Caco-2 (cell line): ENCODE data around the gene TXLNG. TPM values are rescaled to one million over a fixed set of nuclear protein-coding genes. Genes with fewer than 3 reads are reported as not detected.

Source experiments
- BruUV-seq: library from RNA; stranded (reverse); fragments of 400-500 nt; replicated peaks from 2 replicates; lab custom pipeline; 2021; lab: Mats Ljungman, UMichigan
- CTCF ChIA-PET: fragments of 300-600 bp; sonication (Branson Sonifier 250); formaldehyde crosslinking; loops from one replicate; lab custom pipeline; 2022; ENCODE audit warnings: antibody characterized with exemption; lab: Charles Lee
- POLR2A ChIA-PET: fragments of 300-600 bp; sonication (Branson Sonifier 250); formaldehyde crosslinking; loops from one replicate; lab custom pipeline; 2022; ENCODE audit warnings: antibody characterized with exemption; lab: Charles Lee
- DNase-seq, 2 experiments: peaks; one replicate each; pipeline versions ENCODE4 v3.0.0 to v3.0.0-alpha.2; 2020 to 2022
- H3K27me3 ChIP-seq: replicated peaks from 2 replicates; pipeline ENCODE4 v1.6.0; 2011; ENCODE audit warnings: low read length; ENCODE audit not compliant: control insufficient read depth, insufficient read depth
- H3K36me3 ChIP-seq: 2 replicates; pipeline ENCODE4 v1.5.1; 2011; ENCODE audit warnings: low read length; ENCODE audit not compliant: control insufficient read depth, insufficient read depth
- H3K4me1 ChIP-seq: fragments of 250-450 bp; sonication (Bioruptor Pico); 2 replicates; pipeline ENCODE4 v1.5.1; 2020; ENCODE audit warnings: mild to moderate bottlenecking
- H3K4me3 ChIP-seq: 2 replicates; pipeline ENCODE4 v1.5.1; 2011; ENCODE audit warnings: low read depth, mild to moderate bottlenecking, control low read depth, low read length
- H3K9me3 ChIP-seq: fragments of 250-450 bp; sonication (Bioruptor Pico); 2 replicates; pipeline ENCODE4 v1.5.1; 2020; ENCODE audit warnings: mild to moderate bottlenecking, moderate library complexity
- H3K27ac Mint-ChIP-seq: one replicate; pipeline ENCODE4 v1.8.0; 2022; ENCODE audit warnings: mixed read lengths; ENCODE audit not compliant: unreplicated experiment
- H3K27me3 Mint-ChIP-seq: one replicate; pipeline ENCODE4 v1.8.0; 2022; ENCODE audit warnings: mixed read lengths; ENCODE audit not compliant: insufficient read depth, unreplicated experiment
- H3K36me3 Mint-ChIP-seq: one replicate; pipeline ENCODE4 v1.8.0; 2022; ENCODE audit warnings: mild to moderate bottlenecking, mixed read lengths; ENCODE audit not compliant: insufficient read depth, unreplicated experiment
- H3K4me1 Mint-ChIP-seq: one replicate; pipeline ENCODE4 v1.8.0; 2022; ENCODE audit warnings: low read depth, mixed read lengths; ENCODE audit not compliant: unreplicated experiment
- H3K4me3 Mint-ChIP-seq: one replicate; pipeline ENCODE4 v1.8.0; 2022; ENCODE audit warnings: mild to moderate bottlenecking, moderate library complexity, mixed read lengths; ENCODE audit not compliant: unreplicated experiment
- H3K9me3 Mint-ChIP-seq: one replicate; pipeline ENCODE4 v1.8.0; 2022; ENCODE audit warnings: mixed read lengths; ENCODE audit not compliant: unreplicated experiment
- CTCF ChIP-seq, 2 experiments: fragments of 200-600 bp in 1 of 2; IDR thresholded peaks; 1 replicate in 1 of 2; 2 replicates in 1 of 2; pipeline versions ENCODE4 v1.5.1 to v1.8.0; 2011 to 2022; ENCODE audit warnings: antibody characterized with exemption in 1 of 2, control low read depth in 1 of 2, inconsistent platforms in 1 of 2, low read depth in 1 of 2, low read length in 1 of 2, mild to moderate bottlenecking in 1 of 2, moderate library complexity in 1 of 2; ENCODE audit not compliant: insufficient read depth in 1 of 2, severe bottlenecking in 1 of 2, unreplicated experiment in 1 of 2
- intact Hi-C: fragments of 100-400 bp; cut with micrococcal nuclease; formaldehyde crosslinking; loops from one replicate; pipeline ENCODE4 v1.10.0; 2022; ENCODE audit not compliant: unreplicated experiment
- total RNA-seq: library from RNA; stranded (reverse); gene quantifications from 2 replicates; pipeline ENCODE4 v1.2.3, GENCODE V29; 2022

The TXLNG gene
- total RNA-seq, 1 experiment from 2014 or later, result 18.3 TPM

DNA sequence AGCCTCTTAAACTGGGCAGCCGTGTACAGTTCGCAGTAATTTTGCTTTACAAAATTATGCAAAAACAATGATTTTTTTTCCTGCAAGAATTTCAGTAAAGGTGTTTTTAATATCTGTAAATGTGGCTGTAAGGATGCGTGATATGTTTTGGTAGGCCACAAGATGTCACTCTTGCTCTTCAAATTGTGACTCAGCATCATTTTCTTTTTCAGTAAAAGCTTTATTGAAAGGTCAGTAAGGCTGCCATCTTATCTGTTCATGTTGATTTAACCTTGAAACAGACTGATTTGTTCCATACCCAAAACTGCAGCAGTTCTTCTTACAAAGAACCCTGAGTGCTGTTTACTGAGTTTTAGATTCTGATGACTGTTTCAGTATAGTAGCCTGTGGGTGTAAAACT lies 39.9 kb downstream of the TXLNG start:
- no peaks in the 10 kb centered on the region for H3K9me3 ChIP-seq
- CTCF ChIA-PET, result interaction anchor here (0.7 to 1.0 kb wide), 3 partner anchors 13 to 220 kb away, joined by 3 to 9 read pairs (median 4); no protein-coding TSS in a partner anchor
- POLR2A ChIA-PET, result no interaction called here
- H3K4me1 ChIP-seq, result no peaks in the 10 kb centered on the region
- intact Hi-C loops, result no loop called here
- Mint-ChIP-seq H3K4me3 (no peak overlapping the region), H3K4me1 (no peaks in the 10 kb centered on the region), H3K27me3 (no peaks in the 10 kb centered on the region), H3K27ac (no peak overlapping the region), H3K9me3 (no peaks in the 10 kb centered on the region), H3K36me3 (peaks cover 19% of the 10 kb centered on the region)
- no peaks in the 10 kb centered on the region for H3K36me3 ChIP-seq
- H3K27me3 ChIP-seq, result no peaks in the 10 kb centered on the region
- peak in 1 of 2 experiments; percentile 31 for TF ChIP-seq CTCF (IDR thresholded peaks at IDR 0.05; ENCODE audit: insufficient read depth in 1 of 2, low read depth in 1 of 2, low read length in 1 of 2, severe bottlenecking in 1 of 2, unreplicated experiment in 1 of 2)
- no peak overlapping the region for H3K4me3 ChIP-seq
- no TSS peak for BruUV-seq
- DNase-seq, result peak in 1 of 2 experiments; percentile 5

DNA sequence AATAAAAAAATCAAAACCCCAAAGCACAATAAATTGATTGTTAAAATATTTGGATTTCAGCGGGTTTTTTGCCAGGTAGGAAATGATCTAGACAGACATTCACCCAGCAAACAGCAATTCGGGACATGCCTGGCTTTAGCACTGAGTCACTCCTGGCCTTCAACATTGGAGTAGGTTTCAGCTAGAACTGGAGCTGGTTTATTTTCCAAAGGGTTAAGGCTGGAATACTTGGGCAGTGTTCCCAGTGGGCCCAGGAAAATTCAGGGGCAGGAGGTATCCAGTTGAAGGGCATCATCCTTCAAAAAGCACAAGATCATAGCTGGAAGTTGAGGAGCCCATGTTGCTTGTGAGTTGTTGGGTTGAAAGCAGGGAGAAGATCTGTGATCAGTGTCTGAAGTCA lies 41.0 kb downstream of the TXLNG start:
- Mint-ChIP-seq H3K4me3 (no peak overlapping the region), H3K36me3 (peaks cover 16% of the 10 kb centered on the region), H3K4me1 (no peaks in the 10 kb centered on the region), H3K27ac (no peak overlapping the region), H3K27me3 (no peaks in the 10 kb centered on the region), H3K9me3 (no peaks in the 10 kb centered on the region)
- Histone ChIP-seq H3K27me3 (no peaks in the 10 kb centered on the region), H3K9me3 (no peaks in the 10 kb centered on the region), H3K36me3 (no peaks in the 10 kb centered on the region), H3K4me3 (no peak overlapping the region), H3K4me1 (no peaks in the 10 kb centered on the region)
- intact Hi-C loops, result no loop called here
- CTCF ChIA-PET, result no interaction called here
- BruUV-seq, result no TSS peak
- no peak for TF ChIP-seq CTCF (IDR thresholded peaks at IDR 0.05; ENCODE audit: insufficient read depth in 1 of 2, low read depth in 1 of 2, low read length in 1 of 2, severe bottlenecking in 1 of 2, unreplicated experiment in 1 of 2)
- POLR2A ChIA-PET, result no interaction called here
- no peak for DNase-seq

GRCh38 chrX:16828124-16828908 lies 42.0 kb downstream of the TXLNG start:
- peaks cover 11% of the 10 kb centered on the region for H3K36me3 Mint-ChIP-seq
- H3K27ac Mint-ChIP-seq, result no peak overlapping the region
- CTCF ChIA-PET, result no interaction called here
- POLR2A ChIA-PET, result no interaction called here
- H3K4me3 Mint-ChIP-seq, result no peak overlapping the region
- Histone ChIP-seq H3K9me3 (no peaks in the 10 kb centered on the region), H3K36me3 (no peaks in the 10 kb centered on the region; the same call in 1 of the 2 replicates), H3K4me3 (no peak overlapping the region), H3K4me1 (no peaks in the 10 kb centered on the region), H3K27me3 (no peaks in the 10 kb centered on the region)
- BruUV-seq, result no TSS peak
- no peak for DNase-seq
- no peaks in the 10 kb centered on the region for H3K4me1 Mint-ChIP-seq
- intact Hi-C loops, result no loop called here
- TF ChIP-seq CTCF (IDR thresholded peaks at IDR 0.05; ENCODE audit: insufficient read depth in 1 of 2, low read depth in 1 of 2, low read length in 1 of 2, severe bottlenecking in 1 of 2, unreplicated experiment in 1 of 2), result no peak
- H3K27me3 Mint-ChIP-seq, result no peaks in the 10 kb centered on the region
- no peaks in the 10 kb centered on the region for H3K9me3 Mint-ChIP-seq
